GM12875 (cell line): Measurements from ENCODE around the gene SLIT3.

ENCODE experiments used
- H3K4me3 ChIP-seq: one replicate; pipeline ENCODE4 v1.5.1; 2011; ENCODE audit warnings: low read depth, low read length, control low read depth
- TF ChIP-seq, protein P1 (sequence below): IDR thresholded peaks from 2 replicates; pipeline ENCODE4 v1.5.1; 2011; ENCODE audit warnings: low read depth, mild to moderate bottlenecking, control low read depth, inconsistent platforms, low read length, moderate library complexity, borderline replicate concordance; ENCODE audit not compliant: insufficient read depth

The SLIT3 gene

GRCh38 chr5:168889039-168889438, 411.9 kb downstream of the SLIT3 start:
- TF ChIP-seq, protein P1, sequence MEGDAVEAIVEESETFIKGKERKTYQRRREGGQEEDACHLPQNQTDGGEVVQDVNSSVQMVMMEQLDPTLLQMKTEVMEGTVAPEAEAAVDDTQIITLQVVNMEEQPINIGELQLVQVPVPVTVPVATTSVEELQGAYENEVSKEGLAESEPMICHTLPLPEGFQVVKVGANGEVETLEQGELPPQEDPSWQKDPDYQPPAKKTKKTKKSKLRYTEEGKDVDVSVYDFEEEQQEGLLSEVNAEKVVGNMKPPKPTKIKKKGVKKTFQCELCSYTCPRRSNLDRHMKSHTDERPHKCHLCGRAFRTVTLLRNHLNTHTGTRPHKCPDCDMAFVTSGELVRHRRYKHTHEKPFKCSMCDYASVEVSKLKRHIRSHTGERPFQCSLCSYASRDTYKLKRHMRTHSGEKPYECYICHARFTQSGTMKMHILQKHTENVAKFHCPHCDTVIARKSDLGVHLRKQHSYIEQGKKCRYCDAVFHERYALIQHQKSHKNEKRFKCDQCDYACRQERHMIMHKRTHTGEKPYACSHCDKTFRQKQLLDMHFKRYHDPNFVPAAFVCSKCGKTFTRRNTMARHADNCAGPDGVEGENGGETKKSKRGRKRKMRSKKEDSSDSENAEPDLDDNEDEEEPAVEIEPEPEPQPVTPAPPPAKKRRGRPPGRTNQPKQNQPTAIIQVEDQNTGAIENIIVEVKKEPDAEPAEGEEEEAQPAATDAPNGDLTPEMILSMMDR: no peak
- H3K4me3 ChIP-seq: no peak overlapping the region

DNA sequence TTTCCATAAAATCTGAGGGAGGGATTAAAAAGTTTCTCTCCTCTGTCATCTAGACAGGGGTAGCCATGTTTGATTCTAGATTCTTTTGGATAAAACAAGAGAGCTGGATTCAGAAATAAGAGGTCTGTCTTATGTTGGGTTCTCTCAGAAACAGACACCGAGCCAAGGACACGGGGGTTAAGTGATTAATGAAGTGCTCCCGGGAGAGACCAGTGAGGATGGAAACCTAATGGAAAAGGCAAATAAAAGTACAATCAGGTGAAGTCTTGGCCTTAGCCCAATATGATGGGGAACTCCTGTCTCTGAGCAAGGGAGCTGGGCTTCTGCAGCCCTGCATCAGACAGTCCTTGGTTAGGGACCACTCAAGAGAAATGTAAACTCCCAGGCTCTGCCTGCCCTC, 413.0 kb downstream of the SLIT3 start:
- H3K4me3 ChIP-seq: no peak overlapping the region
- TF ChIP-seq, protein P1: no peak

GRCh38 chr5:168886157-168886556, 414.8 kb downstream of the SLIT3 start:
- TF ChIP-seq, protein P1: no peak
- H3K4me3 ChIP-seq: no peak overlapping the region

GRCh38 chr5:168885324-168886120, 415.4 kb downstream of the SLIT3 start:
- no peak overlapping the region for H3K4me3 ChIP-seq

DNA sequence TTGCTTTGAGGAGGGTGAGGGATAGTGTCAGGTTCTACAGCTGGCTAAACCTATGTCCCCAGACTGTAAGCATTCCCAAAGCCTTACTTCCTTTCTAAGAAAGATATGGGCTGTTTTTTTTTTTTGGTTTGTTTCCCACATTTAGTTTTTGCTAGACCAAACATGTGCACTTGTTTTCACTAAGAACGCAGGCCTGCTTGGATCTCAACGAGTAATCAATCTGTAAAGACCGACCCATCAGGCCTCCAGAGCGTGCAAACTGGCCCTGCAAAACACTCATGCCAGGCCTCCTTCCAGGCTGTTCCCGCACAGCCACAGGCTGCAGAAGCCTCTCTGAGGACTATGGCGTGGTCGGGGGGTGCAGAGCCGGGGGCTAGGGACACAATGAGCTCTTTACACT, 416.9 kb downstream of the SLIT3 start:
- TF ChIP-seq, protein P1: no peak
- H3K4me3 ChIP-seq: no peak overlapping the region

More at GRCh38 chr5:168885324-168886120, 415.4 kb downstream of the SLIT3 start:
- TF ChIP-seq, protein P1: no peak

GRCh38 chr5:168883281-168883741, 417.6 kb downstream of the SLIT3 start:
- TF ChIP-seq, protein P1: no peak
- no peak overlapping the region for H3K4me3 ChIP-seq

GRCh38 chr5:168882283-168882682, 418.7 kb downstream of the SLIT3 start:
- TF ChIP-seq, protein P1: no peak
- no peak overlapping the region for H3K4me3 ChIP-seq
